B cell (primary cell): Measurements from ENCODE around the gene RAP1GAP. TPM values are rescaled to one million over a fixed set of nuclear protein-coding genes. Genes with fewer than 3 reads are reported as not detected.

Experiments
- ATAC-seq: fragments of 200-7000 bp; cut with Tn5 transposase; one replicate; pipeline ENCODE4 v1.10.0; 2021; ENCODE audit warnings: low read depth, mild to moderate bottlenecking, moderate number of reproducible peaks, moderate library complexity
- CTCF ChIA-PET: fragments of 350-600 bp; sonication (Branson Sonifier 250); formaldehyde crosslinking; loops from one replicate; lab custom pipeline; 2021; ENCODE audit warnings: antibody characterized with exemption, inconsistent platforms; lab: Charles Lee
- POLR2A ChIA-PET: fragments of 350-600 bp; sonication (Branson Sonifier 250); formaldehyde crosslinking; loops from one replicate; lab custom pipeline; 2021; ENCODE audit warnings: antibody characterized with exemption; lab: Charles Lee
- DNase-seq: peaks from one replicate; pipeline ENCODE4 v3.0.0; 2013
- H2AFZ ChIP-seq: 2 replicates; pipeline ENCODE4 v1.6.1; 2012; ENCODE audit warnings: mild to moderate bottlenecking, low read depth, low read length; ENCODE audit not compliant: insufficient read depth, poor library complexity, severe bottlenecking
- H3K27ac ChIP-seq, 2 donors: 1 replicate in 1 of 2; 2 replicates in 1 of 2; pipeline ENCODE4 v1.5.1; 2012 to 2013; ENCODE audit warnings: low read length in 2 of 2, mild to moderate bottlenecking in 2 of 2, moderate library complexity in 1 of 2
- H3K27me3 ChIP-seq, 4 experiments: fragments of 200-600 bp in 1 of 4; sonication (generic) in 1 of 4; replicated peaks in 1 of 4; 1 replicate in 2 of 4; 2 replicates in 2 of 4; pipeline versions ENCODE4 v1.6.1 to v1.7.0; 2013 to 2016; ENCODE audit warnings: low read length in 3 of 4, mild to moderate bottlenecking in 2 of 4, mixed read lengths in 1 of 4, moderate library complexity in 1 of 4; ENCODE audit not compliant: insufficient read depth in 4 of 4, control insufficient read depth in 3 of 4; ENCODE audit errors: control extremely low read depth in 1 of 4
- H3K36me3 ChIP-seq, 2 experiments: replicated peaks in 1 of 2; 1 replicate in 1 of 2; 2 replicates in 1 of 2; pipeline versions ENCODE4 v1.6.1 to v1.7.1; 2013; ENCODE audit warnings: low read length in 1 of 2; ENCODE audit not compliant: insufficient read depth in 2 of 2, control insufficient read depth in 1 of 2; ENCODE audit errors: control extremely low read depth in 1 of 2, extremely low read depth in 1 of 2
- H3K4me1 ChIP-seq, 2 donors: fragments of 200-600 bp in 1 of 2; sonication (generic) in 1 of 2; 1 replicate in 1 of 2; 2 replicates in 1 of 2; pipeline versions ENCODE4 v1.5.1 to v1.6.1; 2013 to 2017; ENCODE audit warnings: low read length in 2 of 2; ENCODE audit not compliant: control insufficient read depth in 2 of 2, insufficient read depth in 2 of 2
- H3K4me2 ChIP-seq: replicated peaks from 2 replicates; pipeline ENCODE3; 2012; ENCODE audit warnings: mild to moderate bottlenecking, low read depth, low read length; ENCODE audit not compliant: poor library complexity, severe bottlenecking
- H3K4me3 ChIP-seq, 5 experiments: fragments of 200-600 bp in 1 of 5; sonication (generic) in 1 of 5; 1 replicate in 3 of 5; 2 replicates in 2 of 5; pipeline versions ENCODE4 v1.5.1 to v1.7.0; 2011 to 2016; ENCODE audit warnings: low read length in 4 of 5, mild to moderate bottlenecking in 4 of 5, low read depth in 2 of 5, control low read depth in 1 of 5, moderate library complexity in 1 of 5; ENCODE audit not compliant: insufficient read depth in 1 of 5; ENCODE audit errors: control extremely low read depth in 1 of 5, extremely low read depth in 1 of 5
- H3K79me2 ChIP-seq: fragments of 200-600 bp; sonication (generic); one replicate; pipeline ENCODE4 v1.6.0; 2016; ENCODE audit warnings: low read length; ENCODE audit not compliant: control insufficient read depth, insufficient read depth
- H3K9ac ChIP-seq: fragments of 200-600 bp; sonication (generic); 2 replicates; pipeline ENCODE4 v1.6.1; 2017; ENCODE audit warnings: mild to moderate bottlenecking, low read length, moderate library complexity
- H3K9me3 ChIP-seq, 3 donors: one replicate each; pipeline versions ENCODE4 v1.6.1 to v1.7.1; 2013; ENCODE audit warnings: low read length in 2 of 3; ENCODE audit not compliant: control insufficient read depth in 2 of 3, insufficient read depth in 1 of 3; ENCODE audit errors: control extremely low read depth in 1 of 3
- H4K20me1 ChIP-seq: 2 replicates; pipeline ENCODE4 v1.6.0; 2012; ENCODE audit warnings: mild to moderate bottlenecking, low read length; ENCODE audit not compliant: insufficient read depth, control insufficient read depth, poor library complexity, severe bottlenecking
- H3K27ac Mint-ChIP-seq: one replicate; pipeline ENCODE4 v1.8.0; 2021; ENCODE audit warnings: mixed read lengths
- H3K27me3 Mint-ChIP-seq: one replicate; pipeline ENCODE4 v1.8.0; 2021; ENCODE audit warnings: mixed read lengths
- H3K4me1 Mint-ChIP-seq: one replicate; pipeline ENCODE4 v1.8.0; 2021; ENCODE audit warnings: mixed read lengths
- H3K4me3 Mint-ChIP-seq: one replicate; pipeline ENCODE4 v1.8.0; 2021; ENCODE audit warnings: mixed read lengths
- H3K9me3 Mint-ChIP-seq: one replicate; pipeline ENCODE4 v1.8.0; 2022; ENCODE audit warnings: mixed read lengths; ENCODE audit not compliant: insufficient read depth
- CTCF ChIP-seq: fragments of 200-600 bp; IDR thresholded peaks from one replicate; pipeline ENCODE4 v1.8.0; 2022; ENCODE audit warnings: antibody characterized with exemption, mild to moderate bottlenecking
- EZH2 ChIP-seq: IDR thresholded peaks from 2 replicates; pipeline ENCODE4 v1.6.1; 2012; ENCODE audit warnings: borderline replicate concordance, low read depth, mild to moderate bottlenecking, moderate library complexity, low read length; ENCODE audit not compliant: insufficient read depth, poor library complexity, severe bottlenecking
- WGBS: methylation state at CpG from one replicate; pipeline ENCODE4 v1.1.5; 2013; ENCODE audit warnings: missing lambda C conversion rate; ENCODE audit not compliant: insufficient coverage; 5-methylcytosine and 5-hydroxymethylcytosine counted together
- intact Hi-C: fragments of 100-400 bp; cut with micrococcal nuclease; formaldehyde crosslinking; loops from one replicate; pipeline ENCODE4 v1.10.0; 2022
- polyA plus RNA-seq: library from polyadenylated mRNA; depleted of rRNA; stranded (reverse); fragments of >200 nt; gene quantifications from 2 replicates; pipeline ENCODE4 v1.2.3, GENCODE V29; 2012
- total RNA-seq, 2 donors: library from RNA; stranded (reverse); fragments of 120-200 nt in 1 of 2; gene quantifications; 1 replicate in 1 of 2; 2 replicates in 1 of 2; pipeline versions ENCODE4 v1.2.3 to v1.2.4, GENCODE V29; 2013 to 2022

The RAP1GAP gene
- total and polyA plus RNA-seq, 2 donors (not counting 1 experiment from before 2014, with no cell fraction given), result 0.07 to 0.09 TPM

GRCh38 chr1:21593231-21593630, 75.9 kb downstream of the RAP1GAP start:
- Mint-ChIP-seq H3K27ac (no peak overlapping the region), H3K4me1 (no peaks in the 10 kb centered on the region), H3K4me3 (no peak overlapping the region), H3K27me3 (peaks cover 27% of the 10 kb centered on the region), H3K9me3 (no peaks in the 10 kb centered on the region)
- H3K4me3 ChIP-seq, result no peak overlapping the region
- ChIA-PET CTCF (no interaction called here), POLR2A (no interaction called here)
- H3K9me3 ChIP-seq, result peaks cover 0 to 4% (median 0%) of the 10 kb centered on the region in 3 donors
- H3K79me2 ChIP-seq, result no peaks in the 10 kb centered on the region
- no peaks in the 10 kb centered on the region for H3K27me3 ChIP-seq
- TF ChIP-seq CTCF, result no peak
- TF ChIP-seq EZH2, result no peak
- no peak overlapping the region for H3K27ac ChIP-seq
- no peak overlapping the region for H3K4me2 ChIP-seq
- no peaks in the 10 kb centered on the region for H3K4me1 ChIP-seq
- DNase-seq, result no peak
- H2AFZ ChIP-seq, result no peak overlapping the region
- intact Hi-C loops, result no loop called here
- H3K9ac ChIP-seq, result no peak overlapping the region
- WGBS, result 93% methylated on average over 8 of the region's 8 CpGs
- H3K36me3 ChIP-seq, result no peaks in the 10 kb centered on the region
- no peak for ATAC-seq
- no peaks in the 10 kb centered on the region for H4K20me1 ChIP-seq

- Histone ChIP-seq H3K4me3 (no peak overlapping the region), H3K9me3 (peaks cover 0 to 4% (median 0%) of the 10 kb centered on the region in 3 donors), H3K4me1 (no peaks in the 10 kb centered on the region), H3K27ac (no peak overlapping the region), H3K36me3 (no peaks in the 10 kb centered on the region), H3K9ac (no peak overlapping the region), H3K4me2 (no peak overlapping the region), H3K27me3 (no peaks in the 10 kb centered on the region), H3K79me2 (no peaks in the 10 kb centered on the region), H4K20me1 (no peaks in the 10 kb centered on the region), H2AFZ (no peak overlapping the region)
- intact Hi-C loops, result no loop called here
- CTCF ChIA-PET, result no interaction called here
- DNase-seq (no peak), ATAC-seq (no peak)
- POLR2A ChIA-PET, result no interaction called here
- H3K4me1 Mint-ChIP-seq, result no peaks in the 10 kb centered on the region
- no peaks in the 10 kb centered on the region for H3K9me3 Mint-ChIP-seq
- 89% methylated on average over 9 of the region's 12 CpGs for WGBS
- H3K27ac Mint-ChIP-seq, result no peak overlapping the region
- H3K27me3 Mint-ChIP-seq, result peaks cover 32% of the 10 kb centered on the region
- no peak for TF ChIP-seq EZH2
- no peak for TF ChIP-seq CTCF
- no peak overlapping the region for H3K4me3 Mint-ChIP-seq
Measured at GRCh38 chr1:21592086-21592865, 76.9 kb downstream of the RAP1GAP start.
